ENCODE data around the gene THBS3. TPM values are rescaled to one million over a fixed set of nuclear protein-coding genes. Genes with fewer than 3 reads are reported as not detected.

THBS3 gene
- total RNA-seq, 1 experiment from 2014 or later, result 75.4 TPM

GRCh38 chr1:155179112-155180031 lies 28.3 kb downstream of the THBS3 start:
- DNase-seq (ENCODE audit: low spot score), result no peak
- in situ Hi-C loops (cut with HindIII; ENCODE audit: low sequenced_read_pairs), result no loop called here

GRCh38 chr1:155178441-155179111 lies 29.1 kb downstream of the THBS3 start:
- in situ Hi-C loops (cut with HindIII; ENCODE audit: low sequenced_read_pairs), result no loop called here
- no peak for DNase-seq (ENCODE audit: low spot score)

GRCh38 chr1:155177918-155178281 lies 29.8 kb downstream of the THBS3 start:
- DNase-seq (ENCODE audit: low spot score), result no peak
- in situ Hi-C loops (cut with HindIII; ENCODE audit: low sequenced_read_pairs), result no loop called here

- in situ Hi-C loops (cut with HindIII; ENCODE audit: low sequenced_read_pairs), result no loop called here
- DNase-seq (ENCODE audit: low spot score), result no peak
Measured at GRCh38 chr1:155177192-155177917, 30.3 kb downstream of the THBS3 start.

GRCh38 chr1:155176544-155177071 lies 31.1 kb downstream of the THBS3 start:
- in situ Hi-C loops (cut with HindIII; ENCODE audit: low sequenced_read_pairs), result no loop called here
- DNase-seq (ENCODE audit: low spot score), result peak; percentile 90

- in situ Hi-C loops (cut with HindIII; ENCODE audit: low sequenced_read_pairs), result no loop called here
- DNase-seq (ENCODE audit: low spot score), result no peak
Measured at GRCh38 chr1:155175927-155176371, 31.7 kb downstream of the THBS3 start.

- peak; percentile 47 for DNase-seq (ENCODE audit: low spot score)
- in situ Hi-C loops (cut with HindIII; ENCODE audit: low sequenced_read_pairs), result no loop called here
Measured at GRCh38 chr1:155175281-155175926, 32.3 kb downstream of the THBS3 start.

GRCh38 chr1:155174324-155175280 lies 33.1 kb downstream of the THBS3 start:
- DNase-seq (ENCODE audit: low spot score), result peak; percentile 78
- in situ Hi-C loops (cut with HindIII; ENCODE audit: low sequenced_read_pairs), result no loop called here

- in situ Hi-C loops (cut with HindIII; ENCODE audit: low sequenced_read_pairs), result no loop called here
- peak; percentile 75 for DNase-seq (ENCODE audit: low spot score)
Measured at GRCh38 chr1:155173478-155174323, 34.0 kb downstream of the THBS3 start, which contains the start of gene TRIM46. Gene TRIM46, plus strand, starts transcription at chr1:155173849. Its CDS starts 118 bp downstream, at chr1:155173967.

- in situ Hi-C loops (cut with HindIII; ENCODE audit: low sequenced_read_pairs), result no loop called here
- peak; percentile 96 for DNase-seq (ENCODE audit: low spot score)
Measured at GRCh38 chr1:155172732-155173477, 34.8 kb downstream of the THBS3 start, which contains the start of gene KRTCAP2. Gene KRTCAP2, minus strand, starts transcription at chr1:155173304. Its CDS starts 80 bp downstream, at chr1:155173224.

- DNase-seq (ENCODE audit: low spot score), result no peak
- in situ Hi-C loops (cut with HindIII; ENCODE audit: low sequenced_read_pairs), result no loop called here
Measured at GRCh38 chr1:155171836-155172731, 35.6 kb downstream of the THBS3 start.

GRCh38 chr1:155170806-155171205 lies 36.9 kb downstream of the THBS3 start:
- in situ Hi-C loops (cut with HindIII; ENCODE audit: low sequenced_read_pairs), result no loop called here
- no peak for DNase-seq (ENCODE audit: low spot score)

GRCh38 chr1:155170101-155170785 lies 37.5 kb downstream of the THBS3 start:
- in situ Hi-C loops (cut with HindIII; ENCODE audit: low sequenced_read_pairs), result no loop called here
- no peak for DNase-seq (ENCODE audit: low spot score)

- in situ Hi-C loops (cut with HindIII; ENCODE audit: low sequenced_read_pairs), result no loop called here
- DNase-seq (ENCODE audit: low spot score), result no peak
Measured at GRCh38 chr1:155169541-155169940, 38.2 kb downstream of the THBS3 start.
